ENCODE results near the gene PDLIM1. TPM values are rescaled to one million over a fixed set of nuclear protein-coding genes. Genes with fewer than 3 reads are reported as not detected.

The PDLIM1 gene
- total and polyA plus RNA-seq, 2 of the 8 experiments (the other 6 are each of a cell fraction or from before 2014, with no cell fraction given) = 169 to 245 TPM

DNA sequence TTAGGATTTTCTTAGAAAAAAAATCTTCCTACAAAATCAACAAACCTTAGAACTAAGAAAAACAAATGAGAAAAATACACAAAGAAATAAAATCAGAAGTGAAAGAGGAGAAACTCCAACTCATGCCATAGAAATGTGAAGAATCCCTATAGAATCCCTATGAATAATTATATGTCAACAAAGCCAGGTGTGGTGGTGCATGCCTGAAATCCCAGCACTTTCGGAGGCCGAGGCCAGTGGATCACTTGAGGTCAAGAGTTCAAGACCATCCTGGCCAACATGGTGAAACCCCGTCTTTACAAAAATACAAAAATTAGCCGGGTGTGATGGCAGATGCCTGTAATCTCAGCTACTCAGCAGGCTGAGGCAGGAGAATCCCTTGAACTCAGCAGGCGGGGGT is 69.7 kb downstream of the PDLIM1 start:
- POLR2A ChIA-PET (ENCODE audit: partially characterized antibody) = interaction anchor here (1.2 to 2.9 kb wide), 2 partner anchors 10 to 14 kb away, joined by 3 to 25 read pairs; no protein-coding TSS in a partner anchor
- Histone ChIP-seq H2BK120ac (replicated peaks; ENCODE audit: low read depth, low read length) (no peak overlapping the region), H2AK5ac (ENCODE audit: low read depth, low read length) (no peak overlapping the region), H3K27me3 (replicated peaks in 1 of 4; ENCODE audit: control insufficient read depth in 3 of 4, extremely low read depth in 1 of 4, insufficient read depth in 3 of 4, low read length in 3 of 4) (no peaks in the 10 kb centered on the region), H3K4me2 (ENCODE audit: insufficient read depth in 1 of 2, low read depth in 2 of 2, low read length in 2 of 2) (no peak overlapping the region), H3K14ac (ENCODE audit: insufficient read length) (no peak overlapping the region), H2AFZ (ENCODE audit: low read length) (no peak overlapping the region), H3K18ac (ENCODE audit: extremely low read depth, low read length) (no peak overlapping the region; the same call in 1 of the 2 replicates), H2BK15ac (ENCODE audit: low read length) (no peak overlapping the region), H4K8ac (ENCODE audit: extremely low read depth, insufficient read depth, low read length) (no peak overlapping the region; the same call in 1 of the 2 replicates), H3K4ac (replicated peaks; ENCODE audit: insufficient read length, low read depth, low read length) (no peak overlapping the region), H3K27ac (ENCODE audit: low read depth, low read length) (no peak overlapping the region), H2BK20ac (ENCODE audit: low read length) (no peak overlapping the region), H4K20me1 (replicated peaks in 1 of 2; ENCODE audit: control insufficient read depth in 1 of 2, insufficient read depth in 2 of 2, low read length in 2 of 2) (no peaks in the 10 kb centered on the region), H3K79me2 (ENCODE audit: control insufficient read depth in 1 of 2, insufficient read depth in 2 of 2, low read length in 2 of 2) (no peaks in the 10 kb centered on the region), H2BK12ac (ENCODE audit: low read depth, low read length) (0 out of 2 replicates have a peak overlapping the region, but pooled peaks have one; percentile 76), H3K23ac (ENCODE audit: insufficient read length) (no peak overlapping the region), H3K56ac (replicated peaks; ENCODE audit: insufficient read length, low read depth, low read length) (no peak overlapping the region), H3K4me1 (replicated peaks in 1 of 4; ENCODE audit: control insufficient read depth in 3 of 4, insufficient read depth in 4 of 4, low read length in 3 of 4) (peaks cover 0 to 2% (median 0%) of the 10 kb centered on the region in 4 experiments; a peak in 2 of 7 replicates), H3K23me2 (ENCODE audit: low read depth, low read length) (no peaks in the 10 kb centered on the region), H3K9ac (replicated peaks in 1 of 4; ENCODE audit: extremely low read depth in 1 of 4, low read depth in 3 of 4, low read length in 3 of 4) (no peak overlapping the region), H3K36me3 (ENCODE audit: control insufficient read depth in 2 of 4, insufficient read depth in 4 of 4, low read length in 3 of 4) (peaks cover 0 to 9% (median 0%) of the 10 kb centered on the region in 4 experiments; a peak in 1 of 8 replicates), H2BK5ac (ENCODE audit: low read depth, low read length) (peak overlapping the region; percentile 85), H3K4me3 (ENCODE audit: extremely low read depth in 1 of 4, insufficient read depth in 2 of 4, low read depth in 3 of 4, low read length in 4 of 4) (no peak overlapping the region), H3K9me3 (ENCODE audit: insufficient read depth in 2 of 2, low read depth in 1 of 2, low read length in 1 of 2) (no peaks in the 10 kb centered on the region; a peak in 1 of 4 replicates), H4K91ac (replicated peaks; ENCODE audit: insufficient read length, low read length) (no peak overlapping the region), H4K5ac (ENCODE audit: insufficient read length, low read depth, low read length) (no peak overlapping the region), H3K79me1 (ENCODE audit: low read depth, low read length) (no peaks in the 10 kb centered on the region)
- no peak for FAIRE-seq
- CTCF ChIA-PET (ENCODE audit: partially characterized antibody) = interaction anchor here (0.6 kb wide), 1 partner anchor 53 kb away, joined by 4 read pairs; no protein-coding TSS in a partner anchor
- 65% methylated on average over 5 of the region's 5 CpGs; no CpG with 5 or more reads in 1 of the 2 experiments for WGBS, 2 experiments (ENCODE audit: extremely low coverage in 1 of 2, insufficient coverage in 1 of 2, insufficient read length in 1 of 2, insufficient replicate concordance in 2 of 2, low coverage in 1 of 2, low lambda C conversion rate in 2 of 2, missing lambda C conversion rate in 1 of 2)
- DNase-seq (ENCODE audit: low read depth in 1 of 2, low spot score in 2 of 2) = no peak
- peak; percentile 65 for TF ChIP-seq JUND (IDR thresholded peaks at IDR 0.05; ENCODE audit: low read length)

Measured in H1 (cell line).